ENCODE measurements around the gene SORCS2. TPM values are rescaled to one million over a fixed set of nuclear protein-coding genes. Genes with fewer than 3 reads are reported as not detected.

SORCS2 gene
- polyA plus RNA-seq, 1 of the 3 experiments (the other 2 are of a cell fraction), result 1.6 TPM

GRCh38 chr4:7556558-7556957 is 364.2 kb downstream of the SORCS2 start:
- no peaks in the 10 kb centered on the region for H4K20me1 ChIP-seq (ENCODE audit: insufficient read depth)
- H3K9me3 ChIP-seq, result 0 out of 2 replicates have a peak, but pooled peaks cover 5% of the 10 kb centered on the region
- no peaks in the 10 kb centered on the region for H3K36me3 ChIP-seq (replicated peaks in 1 of 2; ENCODE audit: control insufficient read depth in 1 of 2, insufficient read depth in 2 of 2, low read length in 1 of 2)
- H3K27me3 ChIP-seq (ENCODE audit: insufficient read depth), result no peaks in the 10 kb centered on the region
- TF ChIP-seq EP300 (IDR thresholded peaks at IDR 0.05; ENCODE audit: borderline replicate concordance in 1 of 2, low read depth in 1 of 2, low read length in 1 of 2), result no peak
- no peak for TF ChIP-seq FOSL2 (IDR thresholded peaks at IDR 0.05; ENCODE audit: borderline replicate concordance, low read depth)
- TF ChIP-seq ELF1 (IDR thresholded peaks at IDR 0.05), result no peak
- TF ChIP-seq USF1 (IDR thresholded peaks at IDR 0.05; ENCODE audit: borderline replicate concordance, low read depth), result no peak
- no peak for TF ChIP-seq RAD21 (IDR thresholded peaks at IDR 0.05; ENCODE audit: low read length)
- no peak for DNase-seq
- no peak overlapping the region for H3K27ac ChIP-seq (ENCODE audit: low read depth in 2 of 2, low read length in 1 of 2)
- H3K9ac ChIP-seq, result no peak overlapping the region
- no peaks in the 10 kb centered on the region for H3K9me2 ChIP-seq
- ChIA-PET CTCF (interaction anchor here (1.1 kb wide), 1 partner anchor 10 kb away, joined by 3 read pairs; no protein-coding TSS in a partner anchor), POLR2A (no interaction called here)
- H3K4me2 ChIP-seq, result no peak overlapping the region
- H3K4me3 ChIP-seq (ENCODE audit: low read depth in 2 of 2, low read length in 1 of 2), result no peak overlapping the region
- no peak overlapping the region for H2AFZ ChIP-seq (ENCODE audit: low read depth)
- 0 out of 4 replicates have a peak, but pooled peaks cover 0 to 7% of the 10 kb centered on the region in 2 experiments for H3K4me1 ChIP-seq (ENCODE audit: control insufficient read depth in 1 of 2, insufficient read depth in 2 of 2, low read depth in 1 of 2, low read length in 1 of 2)
- H3K79me2 ChIP-seq (ENCODE audit: insufficient read depth), result no peaks in the 10 kb centered on the region
- H3F3A ChIP-seq (replicated peaks; ENCODE audit: insufficient read depth), result peaks cover 5% of the 10 kb centered on the region

GRCh38 chr4:7557456-7557855 is 365.1 kb downstream of the SORCS2 start:
- no peaks in the 10 kb centered on the region for H3K79me2 ChIP-seq (ENCODE audit: insufficient read depth)
- H3K4me2 ChIP-seq, result no peak overlapping the region
- no peaks in the 10 kb centered on the region for H3K9me2 ChIP-seq
- peaks cover 5% of the 10 kb centered on the region for H3F3A ChIP-seq (replicated peaks; ENCODE audit: insufficient read depth)
- H4K20me1 ChIP-seq (ENCODE audit: insufficient read depth), result no peaks in the 10 kb centered on the region
- DNase-seq, result no peak
- H3K27me3 ChIP-seq (ENCODE audit: insufficient read depth), result no peaks in the 10 kb centered on the region
- peak overlapping the region in 1 of 2 experiments; percentile 77; a peak in 2 of 4 replicates for H3K27ac ChIP-seq (ENCODE audit: low read depth in 2 of 2, low read length in 1 of 2)
- 8% methylated on average over 7 of the region's 7 CpGs for WGBS (ENCODE audit: low lambda C conversion rate)
- 0 out of 2 replicates have a peak, but pooled peaks cover 5% of the 10 kb centered on the region for H3K9me3 ChIP-seq
- no peak overlapping the region for H3K4me3 ChIP-seq (ENCODE audit: low read depth in 2 of 2, low read length in 1 of 2)
- no peak overlapping the region for H2AFZ ChIP-seq (ENCODE audit: low read depth)
- ChIA-PET POLR2A (no interaction called here), CTCF (no interaction called here)
- H3K9ac ChIP-seq, result no peak overlapping the region
- H3K4me1 ChIP-seq (ENCODE audit: control insufficient read depth in 1 of 2, insufficient read depth in 2 of 2, low read depth in 1 of 2, low read length in 1 of 2), result 0 out of 4 replicates have a peak, but pooled peaks cover 0 to 7% of the 10 kb centered on the region in 2 experiments
- H3K36me3 ChIP-seq (replicated peaks in 1 of 2; ENCODE audit: control insufficient read depth in 1 of 2, insufficient read depth in 2 of 2, low read length in 1 of 2), result no peaks in the 10 kb centered on the region
- TF ChIP-seq ELF1 (IDR thresholded peaks at IDR 0.05), result no peak
- no peak for TF ChIP-seq EZH2phosphoT487 (IDR thresholded peaks at IDR 0.05; ENCODE audit: borderline replicate concordance, low read depth)
- TF ChIP-seq GATA2 (CRISPR knock-in tag; IDR thresholded peaks at IDR 0.05), result no peak
- TF ChIP-seq RXRA (IDR thresholded peaks at IDR 0.05; ENCODE audit: borderline replicate concordance, low read depth), result peak; percentile 52; the same call in 1 of the 2 replicates
- no peak for TF ChIP-seq RCOR1 (IDR thresholded peaks at IDR 0.05; ENCODE audit: low read length)
- TF ChIP-seq MEF2A (IDR thresholded peaks at IDR 0.05; ENCODE audit: borderline replicate concordance, low read depth), result no peak; the same call in 1 of the 2 replicates
- no peak for TF ChIP-seq USF2 (IDR thresholded peaks at IDR 0.05; ENCODE audit: borderline replicate concordance, low read depth, low read length)
- peak; percentile 49 for TF ChIP-seq PBX3 (IDR thresholded peaks at IDR 0.05)
- no peak for TF ChIP-seq SMC3 (IDR thresholded peaks at IDR 0.05; ENCODE audit: low read depth, low read length)
- no peak for TF ChIP-seq FOXJ3 (CRISPR knock-in tag; IDR thresholded peaks at IDR 0.05)
- peak; percentile 39; the same call in 1 of the 2 replicates for TF ChIP-seq REST (IDR thresholded peaks at IDR 0.05; ENCODE audit: low read depth, low read length)
- TF ChIP-seq MAX (IDR thresholded peaks at IDR 0.05; ENCODE audit: low read depth), result peak; percentile 95
- TF ChIP-seq NRF1 (IDR thresholded peaks at IDR 0.05; ENCODE audit: low read depth, low read length), result no peak
- TF ChIP-seq JUND (IDR thresholded peaks at IDR 0.05), result peak; percentile 95
- peak; percentile 32; the same call in 1 of the 2 replicates for TF ChIP-seq TEAD4 (IDR thresholded peaks at IDR 0.05; ENCODE audit: borderline replicate concordance, insufficient read depth)
- TF ChIP-seq POLR2AphosphoS5 (IDR thresholded peaks at IDR 0.05; ENCODE audit: low read depth, low read length), result no peak
- peak; percentile 79 for TF ChIP-seq TCF12 (IDR thresholded peaks at IDR 0.05)
- no peak for TF ChIP-seq SIN3A (IDR thresholded peaks at IDR 0.05; ENCODE audit: borderline replicate concordance, low read depth, low read length)
- TF ChIP-seq RAD21 (IDR thresholded peaks at IDR 0.05; ENCODE audit: low read length), result no peak
- TF ChIP-seq RFX5 (IDR thresholded peaks at IDR 0.05; ENCODE audit: low read length), result no peak

Data from SK-N-SH (cell line).